HFFc6 (cell line): ENCODE measurements around the gene HMGA1. TPM values are rescaled to one million over a fixed set of nuclear protein-coding genes. Genes with fewer than 3 reads are reported as not detected.

Source experiments
- DNase-seq: peaks from one replicate; pipeline ENCODE4 v3.0.0-alpha.2; 2018
- H3K27ac Mint-ChIP-seq: 2 replicates; pipeline ENCODE4 v1.8.0; 2020; ENCODE audit warnings: mild to moderate bottlenecking, mixed read lengths
- H3K27me3 Mint-ChIP-seq: 2 replicates; pipeline ENCODE4 v1.8.0; 2021; ENCODE audit warnings: mild to moderate bottlenecking, moderate library complexity, mixed read lengths; ENCODE audit not compliant: insufficient read depth
- H3K36me3 Mint-ChIP-seq: 2 replicates; pipeline ENCODE4 v1.8.0; 2021; ENCODE audit warnings: low read depth, mixed read lengths
- H3K4me1 Mint-ChIP-seq: 2 replicates; pipeline ENCODE4 v1.8.0; 2020; ENCODE audit warnings: low read depth, mixed read lengths
- H3K4me3 Mint-ChIP-seq: 2 replicates; pipeline ENCODE4 v1.8.0; 2020; ENCODE audit warnings: mild to moderate bottlenecking, moderate library complexity, mixed read lengths
- H3K9me3 Mint-ChIP-seq: 2 replicates; pipeline ENCODE4 v1.8.0; 2020; ENCODE audit warnings: mild to moderate bottlenecking, mixed read lengths
- microRNA-seq: library from miRNA; unstranded; fragments of <30 nt; microRNA quantifications from one replicate; pipeline ENCODE4, GENCODE V29; 2019
- total RNA-seq, 6 experiments: library from RNA; stranded (reverse); fragmentation: NEBNext Ultra II Directional; extraction: Animal tissue kit (Norgen Biotek cat#: 25700); gene quantifications; 2 replicates in 1 of 6; 3 replicates in 5 of 6; pipeline ENCODE4 v1.2.3, GENCODE V29; 2021
- TF ChIP-seq, protein P1 (sequence below): fragments of 200-600 bp; sonication (generic); IDR thresholded peaks from 2 replicates; pipeline ENCODE4 v1.5.0; 2021; ENCODE audit warnings: antibody characterized with exemption, mild to moderate bottlenecking

HMGA1 gene
- total RNA-seq, 6 experiments from 2014 or later = 687 to 1,047 (median 1,018) TPM

- no peak for DNase-seq
- Mint-ChIP-seq H3K9me3 (no peaks in the 10 kb centered on the region), H3K4me1 (no peaks in the 10 kb centered on the region), H3K4me3 (no peak overlapping the region), H3K36me3 (peaks cover 19% of the 10 kb centered on the region), H3K27me3 (no peaks in the 10 kb centered on the region; the same call in 1 of the 2 replicates), H3K27ac (no peak overlapping the region)
- TF ChIP-seq, protein P1, sequence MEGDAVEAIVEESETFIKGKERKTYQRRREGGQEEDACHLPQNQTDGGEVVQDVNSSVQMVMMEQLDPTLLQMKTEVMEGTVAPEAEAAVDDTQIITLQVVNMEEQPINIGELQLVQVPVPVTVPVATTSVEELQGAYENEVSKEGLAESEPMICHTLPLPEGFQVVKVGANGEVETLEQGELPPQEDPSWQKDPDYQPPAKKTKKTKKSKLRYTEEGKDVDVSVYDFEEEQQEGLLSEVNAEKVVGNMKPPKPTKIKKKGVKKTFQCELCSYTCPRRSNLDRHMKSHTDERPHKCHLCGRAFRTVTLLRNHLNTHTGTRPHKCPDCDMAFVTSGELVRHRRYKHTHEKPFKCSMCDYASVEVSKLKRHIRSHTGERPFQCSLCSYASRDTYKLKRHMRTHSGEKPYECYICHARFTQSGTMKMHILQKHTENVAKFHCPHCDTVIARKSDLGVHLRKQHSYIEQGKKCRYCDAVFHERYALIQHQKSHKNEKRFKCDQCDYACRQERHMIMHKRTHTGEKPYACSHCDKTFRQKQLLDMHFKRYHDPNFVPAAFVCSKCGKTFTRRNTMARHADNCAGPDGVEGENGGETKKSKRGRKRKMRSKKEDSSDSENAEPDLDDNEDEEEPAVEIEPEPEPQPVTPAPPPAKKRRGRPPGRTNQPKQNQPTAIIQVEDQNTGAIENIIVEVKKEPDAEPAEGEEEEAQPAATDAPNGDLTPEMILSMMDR = no peak
Observed at GRCh38 chr6:34295721-34296120, 59.0 kb downstream of the HMGA1 start.

Small RNA genes lying within 50 kb of the gene (microRNA-seq; reads per million reads assigned to microRNA genes)
- not detected for gene MIR6835

Other genes starting within 250 kb of the HMGA1 start
- gene GRM4, start 90.8 kb upstream of the HMGA1 start, total RNA-seq = under 1 TPM in 2 of 6 experiments, not detected in 4; 0.12 to 0.14 TPM
- gene SMIM29, start 12.1 kb downstream of the HMGA1 start, total RNA-seq = 10 to 100 TPM; 35.0 to 44.8 (median 36.9) TPM
- gene NUDT3, start 155.8 kb downstream of the HMGA1 start, total RNA-seq = 10 to 100 TPM; 11.3 to 18.9 (median 16.6) TPM
- 1,000 to 10,000 TPM; 1,585 to 1,769 (median 1,649) TPM for gene RPS10, start 189.2 kb downstream of the HMGA1 start, total RNA-seq
- gene PACSIN1, start 229.2 kb downstream of the HMGA1 start, total RNA-seq = not detected